Fibroblast of lung (primary cell): ENCODE results near the gene VIPR2. TPM values are rescaled to one million over a fixed set of nuclear protein-coding genes. Genes with fewer than 3 reads are reported as not detected.

ENCODE experiments used
- DNase-seq, 2 donors: peaks; one replicate each; pipeline versions ENCODE4 v3.0.0 to v3.0.0-alpha.2; 2010; ENCODE audit warnings: low read depth in 2 of 2
- H2AFZ ChIP-seq: 2 replicates; pipeline ENCODE4 v1.5.1; 2012; ENCODE audit warnings: low read length, control low read depth, inconsistent platforms
- H3K27ac ChIP-seq: 2 replicates; pipeline ENCODE4 v1.5.1; 2011; ENCODE audit warnings: low read length, control low read depth; ENCODE audit not compliant: insufficient read depth
- H3K27me3 ChIP-seq: 2 replicates; pipeline ENCODE4 v1.5.1; 2011; ENCODE audit warnings: mild to moderate bottlenecking, low read length; ENCODE audit not compliant: control insufficient read depth, insufficient read depth
- H3K36me3 ChIP-seq: 2 replicates; pipeline ENCODE4 v1.5.1; 2011; ENCODE audit warnings: low read length; ENCODE audit not compliant: control insufficient read depth, insufficient read depth
- H3K4me1 ChIP-seq: 2 replicates; pipeline ENCODE4 v1.5.1; 2011; ENCODE audit warnings: low read length; ENCODE audit not compliant: control insufficient read depth, insufficient read depth; ENCODE audit errors: extremely low read depth
- H3K4me2 ChIP-seq: 2 replicates; pipeline ENCODE4 v1.5.1; 2011; ENCODE audit warnings: low read length, control low read depth; ENCODE audit not compliant: insufficient read depth; ENCODE audit errors: extremely low read depth
- H3K4me3 ChIP-seq, 4 experiments: fragments of 200-600 bp in 1 of 4; sonication (generic) in 1 of 4; replicated peaks in 1 of 4; 2 replicates each; pipeline ENCODE4 v1.5.1; 2011 to 2016; ENCODE audit warnings: low read length in 4 of 4, low read depth in 3 of 4, mild to moderate bottlenecking in 3 of 4, control low read depth in 2 of 4, inconsistent platforms in 1 of 4, mixed read lengths in 1 of 4; ENCODE audit not compliant: insufficient read depth in 1 of 4; ENCODE audit errors: control extremely low read depth in 1 of 4
- H3K79me2 ChIP-seq: 2 replicates; pipeline ENCODE4 v1.5.1; 2012; ENCODE audit warnings: mild to moderate bottlenecking, low read length, inconsistent platforms; ENCODE audit not compliant: control insufficient read depth, insufficient read depth
- H3K9ac ChIP-seq: 2 replicates; pipeline ENCODE4 v1.5.1; 2011; ENCODE audit warnings: mild to moderate bottlenecking, low read length, control low read depth; ENCODE audit not compliant: insufficient read depth
- H3K9me3 ChIP-seq: 2 replicates; pipeline ENCODE4 v1.5.1; 2012; ENCODE audit warnings: low read depth, low read length; ENCODE audit not compliant: control insufficient read depth, insufficient read depth
- H4K20me1 ChIP-seq: 2 replicates; pipeline ENCODE4 v1.5.1; 2011; ENCODE audit warnings: low read length; ENCODE audit not compliant: control insufficient read depth, insufficient read depth; ENCODE audit errors: extremely low read depth
- EZH2 ChIP-seq: IDR thresholded peaks from 2 replicates; pipeline ENCODE4 v1.5.1; 2012; ENCODE audit warnings: low read length, control low read depth, mild to moderate bottlenecking; ENCODE audit errors: missing control alignments
- polyA plus RNA-seq, 2 donors: library from polyadenylated mRNA; depleted of rRNA in 1 of 2; stranded (reverse) in 1 of 2; unstranded in 1 of 2; fragments of >200 nt; gene quantifications; 2 replicates each; pipeline ENCODE4 v1.2.1, GENCODE V29; 2011 to 2012; ENCODE audit warnings: missing spikeins in 1 of 2
- total RNA-seq: library from RNA; depleted of rRNA; stranded (reverse); fragments of >200 nt; gene quantifications from 2 replicates; pipeline ENCODE4 v1.2.1, GENCODE V29; 2014
- TF ChIP-seq, protein P1 (sequence below), 2 donors: IDR thresholded peaks in 1 of 2; conservative IDR thresholded peaks in 1 of 2; 1 replicate in 1 of 2; 2 replicates in 1 of 2; pipeline ENCODE4 v1.5.1; 2011 to 2012; ENCODE audit warnings: low read length in 2 of 2, control low read depth in 1 of 2, inconsistent platforms in 1 of 2, low read depth in 1 of 2, mild to moderate bottlenecking in 1 of 2

Gene VIPR2
- total and polyA plus RNA-seq, 2 donors (not counting 1 experiment from before 2014, with no cell fraction given) = not detected

- no peaks in the 10 kb centered on the region for H3K9me3 ChIP-seq
- no peaks in the 10 kb centered on the region for H4K20me1 ChIP-seq
- no peak for DNase-seq
- no peaks in the 10 kb centered on the region for H3K36me3 ChIP-seq
- TF ChIP-seq, protein P1, sequence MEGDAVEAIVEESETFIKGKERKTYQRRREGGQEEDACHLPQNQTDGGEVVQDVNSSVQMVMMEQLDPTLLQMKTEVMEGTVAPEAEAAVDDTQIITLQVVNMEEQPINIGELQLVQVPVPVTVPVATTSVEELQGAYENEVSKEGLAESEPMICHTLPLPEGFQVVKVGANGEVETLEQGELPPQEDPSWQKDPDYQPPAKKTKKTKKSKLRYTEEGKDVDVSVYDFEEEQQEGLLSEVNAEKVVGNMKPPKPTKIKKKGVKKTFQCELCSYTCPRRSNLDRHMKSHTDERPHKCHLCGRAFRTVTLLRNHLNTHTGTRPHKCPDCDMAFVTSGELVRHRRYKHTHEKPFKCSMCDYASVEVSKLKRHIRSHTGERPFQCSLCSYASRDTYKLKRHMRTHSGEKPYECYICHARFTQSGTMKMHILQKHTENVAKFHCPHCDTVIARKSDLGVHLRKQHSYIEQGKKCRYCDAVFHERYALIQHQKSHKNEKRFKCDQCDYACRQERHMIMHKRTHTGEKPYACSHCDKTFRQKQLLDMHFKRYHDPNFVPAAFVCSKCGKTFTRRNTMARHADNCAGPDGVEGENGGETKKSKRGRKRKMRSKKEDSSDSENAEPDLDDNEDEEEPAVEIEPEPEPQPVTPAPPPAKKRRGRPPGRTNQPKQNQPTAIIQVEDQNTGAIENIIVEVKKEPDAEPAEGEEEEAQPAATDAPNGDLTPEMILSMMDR (conservative IDR thresholded peaks at IDR 0.05 in 1 of 2, IDR thresholded peaks at IDR 0.05 in 1 of 2; ENCODE audit: low read depth in 1 of 2, low read length in 2 of 2) = no peak
- TF ChIP-seq EZH2 = no peak
- no peak overlapping the region for H3K27ac ChIP-seq
- no peak overlapping the region for H3K4me2 ChIP-seq
- no peak overlapping the region for H3K4me3 ChIP-seq
- no peak overlapping the region for H2AFZ ChIP-seq
- H3K27me3 ChIP-seq = no peaks in the 10 kb centered on the region
- H3K79me2 ChIP-seq = no peaks in the 10 kb centered on the region
- no peaks in the 10 kb centered on the region for H3K4me1 ChIP-seq
- H3K9ac ChIP-seq = no peak overlapping the region
Measured at GRCh38 chr7:159137906-159138305, 6.8 kb downstream of the VIPR2 start.

- Histone ChIP-seq H3K4me3 (no peak overlapping the region), H3K9ac (no peak overlapping the region), H3K4me1 (no peaks in the 10 kb centered on the region), H3K36me3 (no peaks in the 10 kb centered on the region), H3K27me3 (no peaks in the 10 kb centered on the region), H4K20me1 (no peaks in the 10 kb centered on the region), H2AFZ (no peak overlapping the region), H3K9me3 (no peaks in the 10 kb centered on the region), H3K4me2 (no peak overlapping the region), H3K27ac (no peak overlapping the region), H3K79me2 (no peaks in the 10 kb centered on the region)
- TF ChIP-seq, protein P1 (conservative IDR thresholded peaks at IDR 0.05 in 1 of 2, IDR thresholded peaks at IDR 0.05 in 1 of 2; ENCODE audit: low read depth in 1 of 2, low read length in 2 of 2) = no peak
- no peak for TF ChIP-seq EZH2
- no peak for DNase-seq
Measured at GRCh38 chr7:159136846-159137245, 7.8 kb downstream of the VIPR2 start.

GRCh38 chr7:159136442-159136841 is 8.2 kb downstream of the VIPR2 start:
- Histone ChIP-seq H3K9me3 (no peaks in the 10 kb centered on the region), H3K27ac (no peak overlapping the region), H3K4me1 (no peaks in the 10 kb centered on the region), H4K20me1 (no peaks in the 10 kb centered on the region), H3K4me2 (no peak overlapping the region), H2AFZ (no peak overlapping the region), H3K36me3 (no peaks in the 10 kb centered on the region), H3K79me2 (no peaks in the 10 kb centered on the region), H3K27me3 (no peaks in the 10 kb centered on the region), H3K9ac (no peak overlapping the region), H3K4me3 (no peak overlapping the region)
- TF ChIP-seq, protein P1 (conservative IDR thresholded peaks at IDR 0.05 in 1 of 2, IDR thresholded peaks at IDR 0.05 in 1 of 2; ENCODE audit: low read depth in 1 of 2, low read length in 2 of 2) = no peak
- no peak for TF ChIP-seq EZH2
- no peak for DNase-seq
